Measurements from ENCODE around the gene HTR6. TPM values are rescaled to one million over a fixed set of nuclear protein-coding genes. Genes with fewer than 3 reads are reported as not detected.

The HTR6 gene
- total RNA-seq, 1 donor from 2014 or later, result not detected

GRCh38 chr1:19648689-19649088 lies 16.0 kb upstream of the HTR6 start:
- peak; percentile 11 to 49 (median 25) for TF ChIP-seq CTCF (IDR thresholded peaks at IDR 0.05)
- H3K4me3 ChIP-seq, result peak overlapping the region in 1 of 2 donors; percentile 75
- H3K27me3 ChIP-seq, result no peaks in the 10 kb centered on the region
- H3K36me3 ChIP-seq, result no peaks in the 10 kb centered on the region
- peaks cover 25 to 53% of the 10 kb centered on the region in 2 donors for H3K4me1 ChIP-seq
- DNase-seq (ENCODE audit: low spot score in 2 of 2), result no peak
- H3K27ac ChIP-seq, result peak overlapping the region; percentile 78 to 91
- intact Hi-C loops (cut with DNase I), result no loop called here
- H3K9me3 ChIP-seq, result no peaks in the 10 kb centered on the region

GRCh38 chr1:19650416-19651140 lies 14.1 kb upstream of the HTR6 start:
- no peak for DNase-seq (ENCODE audit: low spot score in 2 of 2)
- Histone ChIP-seq H3K9me3 (no peaks in the 10 kb centered on the region), H3K27ac (peak overlapping the region; percentile 43 to 83), H3K27me3 (no peaks in the 10 kb centered on the region), H3K36me3 (peaks cover 0 to 5% of the 10 kb centered on the region in 2 donors), H3K4me1 (peaks cover 25 to 50% of the 10 kb centered on the region in 2 donors), H3K4me3 (peak overlapping the region in 1 of 2 donors; percentile 25)
- TF ChIP-seq CTCF (IDR thresholded peaks at IDR 0.05), result no peak
- intact Hi-C loops (cut with DNase I), result loop anchor here (1.0 to 5.0 kb wide), 4 partner anchors 88 to 398 kb away; partner anchors contain the start of genes EMC1 and MRTO4

GRCh38 chr1:19651141-19651737 lies 13.4 kb upstream of the HTR6 start:
- Histone ChIP-seq H3K36me3 (peaks cover 0 to 10% of the 10 kb centered on the region in 2 donors), H3K4me1 (peaks cover 21 to 43% of the 10 kb centered on the region in 2 donors), H3K4me3 (peak overlapping the region in 1 of 2 donors; percentile 25), H3K27me3 (no peaks in the 10 kb centered on the region), H3K27ac (peak overlapping the region; percentile 43 to 83), H3K9me3 (no peaks in the 10 kb centered on the region)
- peak; percentile 60 to 79 (median 66) for TF ChIP-seq CTCF (IDR thresholded peaks at IDR 0.05)
- intact Hi-C loops (cut with DNase I), result loop anchor here (1.0 to 5.0 kb wide), 4 partner anchors 89 to 399 kb away; partner anchors contain the start of genes EMC1 and MRTO4
- peak in 1 of 2 donors; percentile 81 for DNase-seq (ENCODE audit: low spot score in 2 of 2)

- peaks cover 8 to 24% of the 10 kb centered on the region in 2 donors for H3K4me1 ChIP-seq
- DNase-seq (ENCODE audit: low spot score in 2 of 2), result no peak
- no peak for TF ChIP-seq CTCF (IDR thresholded peaks at IDR 0.05)
- no peaks in the 10 kb centered on the region for H3K9me3 ChIP-seq
- no peaks in the 10 kb centered on the region for H3K27me3 ChIP-seq
- peaks cover 9 to 30% of the 10 kb centered on the region in 2 donors for H3K36me3 ChIP-seq
- intact Hi-C loops (cut with DNase I), result loop anchor here (5.0 kb wide), 2 partner anchors 92 to 402 kb away; partner anchors contain the start of genes EMC1 and MRTO4
- H3K4me3 ChIP-seq, result no peak overlapping the region
- no peak overlapping the region for H3K27ac ChIP-seq
Observed at GRCh38 chr1:19654386-19654785, 10.3 kb upstream of the HTR6 start.

GRCh38 chr1:19654886-19655717 lies 9.6 kb upstream of the HTR6 start:
- no peaks in the 10 kb centered on the region for H3K27me3 ChIP-seq
- peaks cover 9 to 30% of the 10 kb centered on the region in 2 donors for H3K36me3 ChIP-seq
- DNase-seq (ENCODE audit: low spot score in 2 of 2), result no peak
- intact Hi-C loops (cut with DNase I), result loop anchor here (5.0 kb wide), 2 partner anchors 93 to 403 kb away; partner anchors contain the start of genes EMC1 and MRTO4
- no peak overlapping the region for H3K4me3 ChIP-seq
- H3K27ac ChIP-seq, result no peak overlapping the region
- peaks cover 8 to 24% of the 10 kb centered on the region in 2 donors for H3K4me1 ChIP-seq
- no peaks in the 10 kb centered on the region for H3K9me3 ChIP-seq
- no peak for TF ChIP-seq CTCF (IDR thresholded peaks at IDR 0.05)

Data from ascending aorta (tissue), 2 donors.